Measurements from ENCODE around the gene MICAL3. TPM values are rescaled to one million over a fixed set of nuclear protein-coding genes. Genes with fewer than 3 reads are reported as not detected.

Gene MICAL3
- total RNA-seq, 3 donors from 2014 or later, result 33.9 to 39.6 (median 35.1) TPM

DNA sequence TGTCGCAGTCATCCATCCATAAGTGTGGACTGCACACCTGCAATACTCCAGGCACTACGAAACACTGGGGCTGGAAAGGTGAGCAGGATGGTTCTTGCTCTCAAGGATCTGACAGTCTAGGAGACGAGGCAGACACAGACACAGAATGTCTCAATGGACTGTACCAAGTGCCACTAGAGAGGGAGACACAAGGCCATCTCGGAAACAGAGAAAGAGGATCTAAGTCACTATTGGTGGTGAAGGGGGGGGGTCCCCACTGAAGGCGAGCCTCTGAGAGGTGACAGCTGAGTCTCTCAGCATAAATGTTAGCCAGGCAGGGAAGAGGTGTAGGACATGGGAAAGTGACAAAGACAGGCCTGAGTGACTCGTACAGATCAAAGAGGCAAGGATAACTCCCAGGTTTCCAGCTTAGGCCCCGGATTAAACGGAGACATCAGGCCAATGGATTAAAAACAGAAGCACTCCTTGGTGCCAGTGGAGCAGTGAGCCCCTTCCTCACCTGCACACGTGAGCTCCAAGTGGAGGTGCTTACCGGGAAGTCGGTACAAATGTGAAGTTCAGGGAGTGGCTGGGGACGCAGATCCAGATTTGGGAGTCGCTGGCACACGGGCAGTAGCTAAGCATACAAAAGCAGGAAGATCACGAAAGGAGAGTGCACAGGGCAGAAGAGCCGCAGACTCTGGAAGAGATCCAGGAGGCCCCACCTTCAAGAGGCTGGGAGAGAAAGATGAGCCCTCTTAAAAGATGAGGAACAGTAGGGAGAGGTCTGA is 117.2 kb downstream of the MICAL3 start:
- Mint-ChIP-seq H3K27me3 (ENCODE audit: low read depth) (no peaks in the 10 kb centered on the region), H3K9me3 (no peaks in the 10 kb centered on the region), H3K4me3 (no peak overlapping the region), H3K36me3 (ENCODE audit: insufficient read depth) (peaks cover 8% of the 10 kb centered on the region), H3K4me1 (ENCODE audit: low read depth) (peaks cover 3% of the 10 kb centered on the region)
- DNase-seq, result no peak
- no peak for ATAC-seq

DNA sequence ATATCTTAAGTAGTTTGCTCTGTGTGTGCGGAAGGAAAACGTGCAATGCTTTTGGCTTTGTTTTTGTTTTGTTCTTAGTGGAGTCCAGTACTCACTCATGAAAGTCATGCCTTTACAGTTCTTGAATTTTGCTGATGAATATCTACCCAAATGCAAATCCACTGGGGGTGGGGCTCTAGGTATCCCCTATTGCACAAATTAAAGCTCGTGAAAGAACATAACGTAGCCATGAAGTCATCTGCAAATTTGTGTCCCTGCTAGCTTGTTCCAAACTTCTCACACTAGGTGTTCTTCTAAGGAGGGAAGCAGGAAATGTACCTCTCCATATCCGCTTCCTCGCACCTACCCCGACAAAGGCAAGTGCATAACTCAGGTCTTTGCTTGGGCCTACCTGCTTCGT is 118.9 kb downstream of the MICAL3 start:
- H3K4me1 Mint-ChIP-seq (ENCODE audit: low read depth), result peaks cover 3% of the 10 kb centered on the region
- no peaks in the 10 kb centered on the region for H3K27me3 Mint-ChIP-seq (ENCODE audit: low read depth)
- no peaks in the 10 kb centered on the region for H3K9me3 Mint-ChIP-seq
- H3K4me3 Mint-ChIP-seq, result no peak overlapping the region
- peaks cover 17% of the 10 kb centered on the region for H3K36me3 Mint-ChIP-seq (ENCODE audit: insufficient read depth)
- DNase-seq (no peak), ATAC-seq (no peak)

DNA sequence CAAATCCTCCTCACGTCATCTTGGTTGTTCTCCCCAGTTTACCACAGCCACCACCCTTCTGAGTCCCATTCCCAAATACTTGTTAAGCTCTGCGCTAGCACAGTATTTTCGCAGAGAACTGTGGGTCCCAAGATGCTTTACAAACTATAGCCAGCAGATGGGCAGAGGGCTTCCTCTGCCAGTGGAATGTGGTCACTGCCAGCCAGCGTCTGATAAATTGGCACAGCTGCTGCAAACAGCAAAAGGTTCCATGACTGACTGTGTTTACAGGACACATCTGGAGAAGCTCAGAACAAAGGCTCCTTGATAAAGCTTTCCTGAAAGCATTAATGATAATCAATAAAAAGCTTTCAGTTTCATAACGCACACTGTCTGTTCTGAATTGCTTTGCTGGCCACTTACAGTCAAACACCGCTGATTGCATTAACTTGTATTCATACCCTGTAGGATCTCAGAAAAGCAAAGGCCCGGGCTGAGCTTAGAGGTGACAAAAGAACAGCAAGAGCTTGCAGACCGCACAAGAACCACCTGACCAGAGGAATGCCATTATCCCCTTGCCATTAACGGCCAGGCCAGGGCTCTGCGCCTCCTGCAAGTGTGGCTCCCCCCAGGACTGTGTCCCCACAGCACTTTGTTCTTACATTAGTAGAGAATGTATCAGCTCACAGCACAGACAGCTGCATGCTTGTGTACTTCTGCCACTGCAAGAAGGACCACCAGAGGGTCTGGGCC is 120.6 kb downstream of the MICAL3 start:
- no peak for DNase-seq
- Mint-ChIP-seq H3K4me1 (ENCODE audit: low read depth) (peaks cover 3% of the 10 kb centered on the region), H3K36me3 (ENCODE audit: insufficient read depth) (peaks cover 26% of the 10 kb centered on the region), H3K9me3 (no peaks in the 10 kb centered on the region), H3K4me3 (no peak overlapping the region), H3K27me3 (ENCODE audit: low read depth) (no peaks in the 10 kb centered on the region)
- no peak for ATAC-seq

DNA sequence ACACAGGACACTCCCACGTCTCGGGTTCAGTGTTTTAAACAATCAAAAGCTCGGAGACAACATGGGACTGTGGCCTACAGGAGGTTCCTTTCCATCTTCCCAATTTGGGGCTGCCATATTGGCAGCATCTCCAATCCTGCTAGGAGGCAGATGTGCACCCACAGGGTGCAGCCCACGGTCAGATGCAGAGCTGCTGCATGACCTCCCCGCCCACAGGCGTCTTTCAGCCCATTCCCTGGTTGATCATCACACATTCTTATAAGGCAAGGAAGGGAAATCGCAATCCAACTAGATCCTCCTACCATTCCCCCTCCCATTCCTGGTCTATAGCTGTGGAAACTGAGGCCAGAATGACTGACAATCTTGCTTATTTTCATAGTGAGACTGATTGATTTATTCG is 121.4 kb downstream of the MICAL3 start:
- ATAC-seq (no peak), DNase-seq (no peak)
- Mint-ChIP-seq H3K4me1 (ENCODE audit: low read depth) (peaks cover 3% of the 10 kb centered on the region), H3K27me3 (ENCODE audit: low read depth) (no peaks in the 10 kb centered on the region), H3K9me3 (no peaks in the 10 kb centered on the region), H3K36me3 (ENCODE audit: insufficient read depth) (peaks cover 26% of the 10 kb centered on the region), H3K4me3 (no peak overlapping the region)

DNA sequence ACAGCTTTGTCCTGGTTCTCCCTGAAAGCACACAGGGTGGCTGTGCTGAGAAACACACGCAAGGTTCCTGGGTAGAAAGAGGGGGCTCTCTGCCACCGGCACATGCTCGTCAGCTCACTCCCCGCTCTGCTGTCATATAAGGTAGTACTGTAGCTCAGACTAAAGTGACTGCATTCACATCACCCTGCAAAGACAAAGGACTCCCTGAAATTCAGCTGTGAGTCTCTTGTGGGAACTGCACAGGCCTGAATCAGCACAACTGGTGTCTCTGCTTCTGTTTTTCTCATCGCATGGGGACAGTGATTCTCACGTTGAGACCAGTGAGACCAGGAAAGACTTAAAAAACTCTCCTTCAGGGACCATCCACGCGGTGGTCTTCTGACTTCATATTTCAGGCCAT is 126.0 kb downstream of the MICAL3 start:
- Mint-ChIP-seq H3K4me1 (ENCODE audit: low read depth) (no peaks in the 10 kb centered on the region), H3K36me3 (ENCODE audit: insufficient read depth) (peaks cover 41% of the 10 kb centered on the region), H3K4me3 (no peak overlapping the region), H3K9me3 (no peaks in the 10 kb centered on the region), H3K27me3 (ENCODE audit: low read depth) (no peaks in the 10 kb centered on the region)
- DNase-seq (no peak), ATAC-seq (no peak)

DNA sequence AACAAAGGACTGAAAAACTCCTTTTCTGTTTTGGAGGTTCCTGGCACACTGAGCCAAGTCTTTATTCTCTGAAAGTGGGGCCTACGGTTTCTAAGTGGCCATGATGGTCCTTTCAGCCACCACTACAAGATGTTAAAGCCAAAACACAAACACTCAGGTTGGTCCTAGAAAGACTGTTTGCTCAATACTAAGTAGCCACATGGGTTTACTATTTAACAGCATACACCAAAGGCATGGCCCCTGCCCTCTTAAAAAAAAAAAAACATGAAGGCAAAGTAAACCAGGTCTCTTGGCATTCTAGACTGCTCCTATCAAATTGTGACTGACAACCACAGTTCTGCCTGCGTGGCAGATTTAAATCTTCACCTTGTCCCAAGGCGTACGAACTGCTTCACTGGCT is 126.5 kb downstream of the MICAL3 start:
- Mint-ChIP-seq H3K9me3 (no peaks in the 10 kb centered on the region), H3K4me3 (no peak overlapping the region), H3K27me3 (ENCODE audit: low read depth) (no peaks in the 10 kb centered on the region), H3K4me1 (ENCODE audit: low read depth) (no peaks in the 10 kb centered on the region), H3K36me3 (ENCODE audit: insufficient read depth) (peaks cover 46% of the 10 kb centered on the region)
- ATAC-seq, result no peak
- no peak for DNase-seq

DNA sequence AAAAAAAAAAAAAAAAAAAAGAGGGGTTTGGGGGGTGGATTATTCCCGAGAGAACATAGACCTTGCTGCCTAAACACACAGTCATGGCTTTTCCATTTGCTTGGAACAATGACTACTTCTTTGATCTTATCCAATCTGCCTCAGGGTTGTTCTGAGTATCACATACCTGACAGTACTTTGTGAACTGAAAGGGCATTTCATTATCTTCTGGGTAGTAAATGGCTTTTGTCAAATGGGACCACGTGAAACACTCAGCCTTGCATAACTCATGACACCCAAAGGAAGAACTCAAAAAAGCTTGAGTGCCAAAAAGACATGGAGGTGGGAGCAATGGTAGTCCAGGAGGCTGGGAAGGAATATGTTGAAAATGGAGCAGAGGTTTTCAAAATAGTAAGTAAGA is 126.9 kb downstream of the MICAL3 start:
- DNase-seq (no peak), ATAC-seq (no peak)
- Mint-ChIP-seq H3K27me3 (ENCODE audit: low read depth) (no peaks in the 10 kb centered on the region), H3K9me3 (no peaks in the 10 kb centered on the region), H3K4me1 (ENCODE audit: low read depth) (no peaks in the 10 kb centered on the region), H3K4me3 (no peak overlapping the region), H3K36me3 (ENCODE audit: insufficient read depth) (peaks cover 50% of the 10 kb centered on the region)

DNA sequence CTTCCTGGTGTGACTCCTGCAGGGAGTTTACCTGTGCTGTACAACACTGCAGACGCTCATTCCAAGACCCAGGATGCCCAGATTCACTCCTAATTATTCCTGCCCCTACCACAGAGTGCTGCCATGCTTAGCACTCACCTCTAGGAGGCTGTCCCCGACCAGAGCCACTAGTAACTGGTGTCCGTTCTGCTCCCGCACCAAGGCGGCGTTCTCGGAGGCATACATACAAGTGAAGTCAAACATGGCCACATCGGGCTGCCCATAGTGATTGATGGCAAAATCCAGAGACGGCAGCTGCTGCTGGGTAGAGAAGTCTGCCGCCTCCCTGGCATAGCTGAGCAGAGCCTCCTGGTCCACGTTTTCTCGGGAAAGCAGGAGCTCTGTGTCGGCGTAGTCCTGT is 127.8 kb downstream of the MICAL3 start:
- H3K4me3 Mint-ChIP-seq, result no peak overlapping the region
- peaks cover 49% of the 10 kb centered on the region for H3K36me3 Mint-ChIP-seq (ENCODE audit: insufficient read depth)
- DNase-seq (no peak), ATAC-seq (no peak)
- H3K27me3 Mint-ChIP-seq (ENCODE audit: low read depth), result no peaks in the 10 kb centered on the region
- no peaks in the 10 kb centered on the region for H3K4me1 Mint-ChIP-seq (ENCODE audit: low read depth)
- H3K9me3 Mint-ChIP-seq, result no peaks in the 10 kb centered on the region

DNA sequence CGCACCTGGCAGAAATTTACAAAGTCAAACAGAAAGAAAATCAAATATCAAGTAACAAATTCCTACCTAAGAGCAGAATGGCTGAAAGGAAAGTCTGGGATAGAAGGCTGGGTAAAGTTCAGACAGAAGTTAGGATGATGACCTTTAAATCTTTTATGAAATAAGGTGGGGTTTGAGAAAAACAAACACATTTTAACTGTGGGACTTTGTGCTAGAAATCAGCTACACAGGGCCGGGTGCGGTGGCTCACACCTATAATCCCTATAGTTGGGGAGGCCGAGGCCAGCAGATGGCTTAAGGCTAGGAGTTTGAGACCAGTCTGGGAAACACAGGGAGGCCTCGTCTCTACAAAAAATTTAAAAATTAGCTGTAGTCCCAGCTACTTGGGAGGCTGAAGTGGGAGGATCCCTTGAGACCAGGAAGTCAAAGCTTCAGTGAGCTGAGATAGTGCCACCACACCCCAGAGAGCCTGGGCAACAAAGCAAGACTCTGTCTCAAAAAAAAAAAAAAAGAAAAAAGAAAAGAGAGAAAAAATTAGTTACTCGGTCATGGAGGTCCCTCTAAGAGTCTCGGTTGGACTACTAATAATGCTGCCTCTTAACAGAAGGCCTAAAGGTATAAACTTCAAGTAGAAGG is 130.3 kb downstream of the MICAL3 start:
- Mint-ChIP-seq H3K36me3 (ENCODE audit: insufficient read depth) (peaks cover 49% of the 10 kb centered on the region), H3K4me3 (no peak overlapping the region), H3K9me3 (no peaks in the 10 kb centered on the region), H3K4me1 (ENCODE audit: low read depth) (no peaks in the 10 kb centered on the region), H3K27me3 (ENCODE audit: low read depth) (no peaks in the 10 kb centered on the region)
- DNase-seq (no peak), ATAC-seq (no peak)

DNA sequence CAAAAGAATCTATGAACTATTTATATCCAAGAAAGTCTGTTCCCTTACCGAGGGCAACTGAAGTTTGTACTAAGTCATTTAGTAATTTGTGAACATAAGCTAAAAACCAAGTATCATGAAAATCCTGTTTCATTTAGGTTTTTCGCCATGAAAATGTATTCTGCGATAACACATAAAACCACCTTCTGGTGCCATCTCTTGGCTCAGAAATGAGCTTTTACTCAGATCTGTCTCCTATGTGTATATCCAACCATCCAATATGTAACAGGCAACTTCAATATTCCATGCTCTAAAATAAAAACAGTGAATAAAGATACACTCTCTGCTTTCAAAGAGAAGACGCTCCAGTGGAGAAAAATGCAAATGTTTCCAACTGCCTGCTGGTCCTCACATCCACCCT is 132.0 kb downstream of the MICAL3 start:
- no peak overlapping the region for H3K4me3 Mint-ChIP-seq
- H3K27me3 Mint-ChIP-seq (ENCODE audit: low read depth), result no peaks in the 10 kb centered on the region
- H3K4me1 Mint-ChIP-seq (ENCODE audit: low read depth), result no peaks in the 10 kb centered on the region
- H3K36me3 Mint-ChIP-seq (ENCODE audit: insufficient read depth), result peaks cover 54% of the 10 kb centered on the region
- ATAC-seq (no peak), DNase-seq (no peak)
- H3K9me3 Mint-ChIP-seq, result no peaks in the 10 kb centered on the region

DNA sequence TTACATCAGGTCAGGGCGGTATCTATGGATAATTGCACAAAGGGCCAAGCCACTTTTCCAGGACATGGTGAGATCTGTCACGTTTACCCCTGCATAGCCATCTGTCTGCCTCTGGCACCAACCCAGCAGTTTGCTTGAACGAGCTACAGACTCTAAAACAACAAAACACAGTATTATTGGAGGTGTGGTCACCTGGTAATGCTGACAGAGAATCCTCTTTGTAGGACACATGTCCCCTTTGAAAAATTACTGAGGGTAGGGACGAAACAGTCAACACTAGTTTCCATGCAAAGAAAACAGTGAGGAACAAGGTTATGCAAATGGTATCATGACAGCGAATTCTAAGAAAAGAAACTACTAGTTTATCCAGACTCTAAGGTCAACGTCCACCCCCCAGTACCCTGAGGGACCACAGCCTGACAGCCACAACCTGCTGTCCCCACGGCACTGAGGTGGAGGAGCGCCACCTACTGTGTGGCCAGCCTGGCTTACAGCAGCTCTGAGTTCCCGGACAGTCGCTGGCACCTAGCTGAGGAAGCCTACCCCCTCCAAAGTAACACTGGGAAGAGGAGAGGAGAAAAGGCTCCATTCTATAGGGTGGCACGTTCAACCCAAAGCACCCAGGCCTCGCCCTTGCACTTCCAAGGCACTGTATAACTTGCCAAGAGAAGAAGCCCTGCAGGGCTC is 132.7 kb downstream of the MICAL3 start:
- DNase-seq, result no peak
- H3K9me3 Mint-ChIP-seq, result no peaks in the 10 kb centered on the region

DNA sequence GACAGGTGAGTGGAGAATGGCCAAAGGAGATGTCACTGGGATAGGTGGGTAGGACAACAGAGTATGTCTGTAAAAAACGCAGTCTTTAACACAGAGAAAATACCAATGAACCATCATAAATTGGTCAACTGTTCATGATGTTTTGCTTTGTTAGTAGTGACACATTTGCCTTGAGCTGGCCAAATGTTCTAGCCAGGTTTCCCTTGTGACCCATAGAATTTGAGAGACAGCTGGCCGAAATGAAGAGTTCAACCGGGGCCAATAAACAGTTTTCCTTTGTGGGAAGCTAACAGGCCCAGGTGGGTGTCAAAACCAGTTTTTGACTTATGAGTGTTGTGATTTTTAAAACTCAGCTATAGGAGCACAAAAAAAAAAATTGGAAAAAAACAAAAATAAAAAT is 133.5 kb downstream of the MICAL3 start:
- no peaks in the 10 kb centered on the region for H3K9me3 Mint-ChIP-seq
- H3K27me3 Mint-ChIP-seq (ENCODE audit: low read depth), result no peaks in the 10 kb centered on the region
- DNase-seq (no peak), ATAC-seq (no peak)
- peaks cover 53% of the 10 kb centered on the region for H3K36me3 Mint-ChIP-seq (ENCODE audit: insufficient read depth)
- no peaks in the 10 kb centered on the region for H3K4me1 Mint-ChIP-seq (ENCODE audit: low read depth)
- no peak overlapping the region for H3K4me3 Mint-ChIP-seq

More for the DNA sequence above, 132.7 kb downstream of the MICAL3 start:
- Mint-ChIP-seq H3K36me3 (ENCODE audit: insufficient read depth) (peaks cover 55% of the 10 kb centered on the region), H3K27me3 (ENCODE audit: low read depth) (no peaks in the 10 kb centered on the region), H3K4me1 (ENCODE audit: low read depth) (no peaks in the 10 kb centered on the region), H3K4me3 (no peak overlapping the region)
- ATAC-seq, result no peak

DNA sequence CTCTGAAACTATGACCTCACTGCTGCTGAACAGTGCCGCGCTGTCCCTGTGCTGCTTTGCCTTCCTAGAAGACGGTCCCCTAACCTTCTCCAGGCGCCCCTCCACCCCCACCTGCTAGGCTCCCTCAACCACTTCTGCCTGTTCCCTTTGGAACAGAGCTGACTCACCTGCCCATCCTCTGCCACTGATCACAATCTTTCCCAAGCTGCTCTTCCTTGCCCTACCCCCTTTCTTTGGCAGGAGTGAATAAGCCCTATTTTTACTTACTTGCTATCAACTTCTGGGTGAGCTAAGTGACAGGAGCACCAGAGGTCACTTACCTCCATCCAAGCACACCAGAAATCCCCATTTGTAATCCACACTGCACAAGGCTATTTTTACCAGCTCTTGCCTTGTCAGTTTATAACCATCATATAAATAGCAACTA is 134.1 kb downstream of the MICAL3 start:
- Mint-ChIP-seq H3K27me3 (ENCODE audit: low read depth) (no peaks in the 10 kb centered on the region), H3K9me3 (no peaks in the 10 kb centered on the region), H3K36me3 (ENCODE audit: insufficient read depth) (peaks cover 50% of the 10 kb centered on the region), H3K4me1 (ENCODE audit: low read depth) (no peaks in the 10 kb centered on the region), H3K4me3 (no peak overlapping the region)
- DNase-seq, result no peak
- no peak for ATAC-seq

DNA sequence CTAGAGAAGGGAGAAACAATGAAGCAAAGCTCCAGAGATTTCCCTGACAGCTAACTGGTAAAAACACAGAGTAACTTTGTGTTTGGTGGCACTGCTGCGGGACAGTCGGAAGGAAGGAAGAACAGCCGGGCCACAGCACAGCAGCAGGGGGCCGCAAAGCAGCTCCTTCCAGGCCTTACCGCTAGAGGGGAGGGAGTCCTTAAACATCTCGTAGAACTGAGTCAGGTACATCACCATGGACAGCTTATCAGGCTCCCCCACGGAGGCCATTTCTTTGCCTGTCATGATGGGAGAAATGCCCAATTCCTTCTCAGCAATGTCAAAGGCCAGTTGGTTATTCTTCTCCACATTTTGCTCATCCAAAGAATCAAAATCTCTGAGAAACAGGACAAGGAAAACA is 135.5 kb downstream of the MICAL3 start:
- peaks cover 48% of the 10 kb centered on the region for H3K36me3 Mint-ChIP-seq (ENCODE audit: insufficient read depth)
- H3K9me3 Mint-ChIP-seq, result no peaks in the 10 kb centered on the region
- DNase-seq, result no peak
- H3K4me1 Mint-ChIP-seq (ENCODE audit: low read depth), result no peaks in the 10 kb centered on the region
- H3K27me3 Mint-ChIP-seq (ENCODE audit: low read depth), result no peaks in the 10 kb centered on the region
- peak in 1 of 2 donors; percentile 41 for ATAC-seq
- H3K4me3 Mint-ChIP-seq, result no peak overlapping the region
